ENCODE data around the gene GSTP1. TPM values are rescaled to one million over a fixed set of nuclear protein-coding genes. Genes with fewer than 3 reads are reported as not detected.

The GSTP1 gene
- polyA plus RNA-seq, 1 experiment: 883 TPM

GRCh38 chr11:67609316-67609715 lies 25.7 kb downstream of the GSTP1 start:
- ChIA-PET POLR2A (no interaction called here), CTCF (interaction anchor here (0.7 to 2.2 kb wide), 4 partner anchors 8 to 26 kb away, joined by 3 to 13 read pairs (median 4); partner anchors contain the start of genes GSTP1 and NUDT8)
- no peak for TF ChIP-seq CTCF (IDR thresholded peaks at IDR 0.05; ENCODE audit: insufficient read depth, low read depth, low read length)
- Histone ChIP-seq H3K36me3 (ENCODE audit: control insufficient read depth, insufficient read depth, low read length) (peaks cover 26% of the 10 kb centered on the region), H3K27me3 (ENCODE audit: control insufficient read depth, insufficient read depth, low read length) (no peaks in the 10 kb centered on the region), H3K4me3 (ENCODE audit: low read depth, low read length) (no peak overlapping the region)
- no peak for DNase-seq (ENCODE audit: low read depth)

DNA sequence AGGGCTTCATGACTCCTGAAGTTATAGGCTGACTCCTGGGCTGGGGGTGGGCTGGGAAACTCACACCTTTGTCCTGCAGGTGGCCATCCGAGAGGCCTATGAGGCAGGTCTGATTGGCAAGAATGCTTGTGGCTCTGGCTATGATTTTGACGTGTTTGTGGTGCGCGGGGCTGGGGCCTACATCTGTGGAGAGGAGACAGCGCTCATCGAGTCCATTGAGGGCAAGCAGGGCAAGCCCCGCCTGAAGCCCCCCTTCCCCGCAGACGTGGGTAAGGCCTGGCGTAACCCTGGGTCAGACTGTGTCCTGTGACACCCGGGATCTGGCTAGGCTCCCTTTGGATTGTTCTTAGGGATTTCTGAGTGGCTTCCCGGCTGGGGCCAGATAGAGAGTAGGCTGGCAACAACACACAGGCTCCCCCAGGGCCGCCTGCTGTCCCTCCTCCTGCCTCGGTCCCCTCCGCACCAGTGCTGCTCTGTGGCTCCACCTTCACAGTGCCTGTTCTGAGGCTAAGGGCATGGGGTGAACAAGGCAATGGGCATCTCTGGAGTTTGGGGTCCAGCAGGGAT lies 26.8 kb downstream of the GSTP1 start:
- DNase-seq (ENCODE audit: low read depth): no peak
- Histone ChIP-seq H3K36me3 (ENCODE audit: control insufficient read depth, insufficient read depth, low read length) (peaks cover 26% of the 10 kb centered on the region), H3K27me3 (ENCODE audit: control insufficient read depth, insufficient read depth, low read length) (no peaks in the 10 kb centered on the region), H3K4me3 (ENCODE audit: low read depth, low read length) (no peak overlapping the region)
- CTCF ChIA-PET: no interaction called here
- POLR2A ChIA-PET: no interaction called here
- no peak for TF ChIP-seq CTCF (IDR thresholded peaks at IDR 0.05; ENCODE audit: insufficient read depth, low read depth, low read length)

DNA sequence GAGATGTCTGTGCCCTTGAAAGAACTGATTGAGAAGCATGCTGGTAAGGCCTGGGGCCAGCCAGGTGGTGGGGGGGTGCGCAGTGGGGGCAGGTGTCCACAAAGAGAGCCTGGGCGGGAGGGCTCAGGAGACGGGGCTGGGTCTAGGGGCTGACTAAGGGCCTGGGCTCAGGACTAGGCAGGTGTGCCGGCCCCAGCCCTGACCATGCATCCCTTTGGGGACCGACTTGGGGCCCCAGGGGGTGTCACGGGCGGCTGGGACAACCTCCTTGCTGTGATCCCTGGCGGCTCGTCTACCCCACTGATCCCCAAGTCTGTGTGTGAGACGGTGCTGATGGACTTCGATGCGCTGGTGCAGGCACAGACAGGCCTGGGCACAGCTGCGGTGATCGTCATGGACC lies 27.6 kb downstream of the GSTP1 start:
- H3K4me3 ChIP-seq (ENCODE audit: low read depth, low read length): no peak overlapping the region

GRCh38 chr11:67611704-67612587 lies 28.3 kb downstream of the GSTP1 start:
- H3K27me3 ChIP-seq (ENCODE audit: control insufficient read depth, insufficient read depth, low read length): peaks cover 12% of the 10 kb centered on the region
- ChIA-PET POLR2A (no interaction called here), CTCF (interaction anchor here (10.0 kb wide), 1 partner anchor 17 kb away, joined by 88 read pairs; the partner anchor contains the start of gene NUDT8)
- H3K4me3 ChIP-seq (ENCODE audit: low read depth, low read length): no peak overlapping the region
- DNase-seq (ENCODE audit: low read depth): no peak
- no peak for TF ChIP-seq CTCF (IDR thresholded peaks at IDR 0.05; ENCODE audit: insufficient read depth, low read depth, low read length)
- H3K36me3 ChIP-seq (ENCODE audit: control insufficient read depth, insufficient read depth, low read length): peaks cover 26% of the 10 kb centered on the region

More for the DNA sequence above, 27.6 kb downstream of the GSTP1 start:
- ChIA-PET POLR2A (no interaction called here), CTCF (interaction anchor here (10.0 kb wide), 1 partner anchor 18 kb away, joined by 88 read pairs; the partner anchor contains the start of gene NUDT8)
- no peak for DNase-seq (ENCODE audit: low read depth)
- no peak for TF ChIP-seq CTCF (IDR thresholded peaks at IDR 0.05; ENCODE audit: insufficient read depth, low read depth, low read length)
- Histone ChIP-seq H3K27me3 (ENCODE audit: control insufficient read depth, insufficient read depth, low read length) (peaks cover 6% of the 10 kb centered on the region), H3K36me3 (ENCODE audit: control insufficient read depth, insufficient read depth, low read length) (peaks cover 26% of the 10 kb centered on the region)

DNA sequence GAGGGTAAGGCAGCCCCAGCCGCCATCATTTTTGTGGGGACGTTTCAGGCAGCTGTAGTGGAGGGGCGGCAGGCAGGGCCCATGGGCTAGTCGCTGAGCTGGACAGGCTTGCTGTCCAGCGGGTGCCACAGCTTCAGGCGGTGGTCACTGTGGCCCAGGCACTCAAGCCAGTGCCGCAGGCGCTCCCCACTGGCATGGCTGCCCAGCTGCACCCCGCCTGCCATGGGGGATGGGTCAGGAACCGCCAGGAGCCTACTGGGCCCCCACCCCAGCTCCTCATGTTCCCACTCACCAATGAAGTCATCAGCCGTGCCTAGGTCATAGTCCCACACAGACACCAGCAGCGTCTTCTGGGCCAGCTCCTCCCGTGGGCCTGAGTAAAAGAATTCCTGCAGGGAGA lies 29.1 kb downstream of the GSTP1 start:
- Histone ChIP-seq H3K36me3 (ENCODE audit: control insufficient read depth, insufficient read depth, low read length) (peaks cover 26% of the 10 kb centered on the region), H3K27me3 (ENCODE audit: control insufficient read depth, insufficient read depth, low read length) (peaks cover 13% of the 10 kb centered on the region), H3K4me3 (ENCODE audit: low read depth, low read length) (no peak overlapping the region)
- TF ChIP-seq CTCF (IDR thresholded peaks at IDR 0.05; ENCODE audit: insufficient read depth, low read depth, low read length): no peak
- CTCF ChIA-PET: interaction anchor here (10.0 kb wide), 1 partner anchor 16 kb away, joined by 88 read pairs; the partner anchor contains the start of gene NUDT8
- DNase-seq (ENCODE audit: low read depth): no peak
- POLR2A ChIA-PET: no interaction called here
